ENCODE data around the gene NEK1.
A peak's percentile ranks its signal among the peaks of the same experiment; 100 is the strongest.
"Not testable (repeated sequence)": the region's sequence is repeated elsewhere in the genome, so short reads cannot be mapped to it uniquely, and the experiment has no call there.

Gene NEK1

DNA sequence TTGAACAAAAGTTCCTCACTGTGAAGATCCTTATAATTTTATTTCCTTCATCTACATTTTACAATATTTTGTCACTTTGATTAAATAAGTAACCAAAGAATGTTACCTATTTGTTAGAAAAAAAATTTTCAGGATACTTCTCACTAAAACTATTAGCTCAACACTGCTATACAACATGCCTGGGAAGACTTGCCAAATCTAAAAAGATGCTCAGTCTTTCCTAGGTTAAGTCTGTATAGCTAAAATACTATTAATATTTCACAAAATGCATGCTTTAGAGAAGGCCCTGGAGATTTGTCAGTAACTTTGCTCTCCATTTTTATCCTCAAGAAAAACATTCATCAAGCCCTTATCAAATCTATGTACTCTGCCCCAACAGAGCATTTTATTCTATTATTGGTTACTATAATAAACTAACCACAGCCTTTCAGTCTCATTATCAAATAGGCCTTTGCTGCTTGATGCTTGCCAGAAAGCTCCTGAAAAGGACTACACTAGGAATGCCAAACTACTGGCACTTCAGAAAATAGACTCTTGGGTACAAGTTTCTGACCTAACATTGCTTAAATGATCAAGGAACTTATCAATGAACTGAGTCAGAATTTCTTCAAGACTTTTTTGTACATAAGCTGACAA lies 17.7 kb downstream of the NEK1 start:
- no peak for DNase-seq

DNA sequence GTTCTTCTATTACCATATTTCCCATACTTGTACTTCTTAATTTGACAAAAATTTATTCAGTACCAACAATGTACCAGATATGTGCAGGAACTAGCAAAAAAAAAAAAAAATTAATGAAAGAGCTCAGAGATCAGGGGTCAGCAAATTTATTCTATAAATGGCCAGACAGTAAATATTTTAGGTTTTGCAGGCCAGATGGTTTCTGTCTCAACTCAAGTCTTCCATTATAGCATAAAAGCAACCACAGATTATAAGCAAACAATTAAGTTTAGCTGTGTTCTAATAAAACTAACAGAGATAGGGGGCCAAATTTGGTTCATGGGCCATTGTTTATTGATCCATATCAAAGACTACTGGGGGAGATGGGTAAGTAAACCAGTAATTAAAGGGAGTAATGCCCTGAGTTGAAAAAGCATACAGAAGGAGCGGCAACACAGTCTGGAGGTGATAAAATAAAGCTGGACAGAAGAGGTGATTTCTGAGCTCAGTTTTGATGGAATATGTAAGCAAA lies 19.3 kb downstream of the NEK1 start:
- DNase-seq: no peak

DNA sequence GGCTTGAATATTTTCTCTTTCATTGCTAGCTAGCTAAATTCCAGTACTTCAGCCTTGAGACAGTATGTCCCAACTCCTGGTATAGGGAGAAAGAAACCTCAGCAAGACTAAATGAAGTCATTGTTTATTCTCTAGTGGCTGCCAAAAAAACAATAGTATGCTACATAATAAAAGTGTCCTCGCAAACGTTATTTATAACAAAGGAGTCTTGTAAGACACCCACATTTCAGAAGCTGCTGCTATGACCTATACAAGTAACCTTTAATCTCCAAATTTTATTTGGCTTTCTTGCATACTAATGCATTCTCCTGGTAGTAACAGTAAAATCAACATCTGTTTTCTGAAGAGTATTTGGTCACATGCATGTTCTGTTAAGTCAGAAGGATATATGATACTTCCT lies 28.8 kb downstream of the NEK1 start:
- DNase-seq: no peak

DNA sequence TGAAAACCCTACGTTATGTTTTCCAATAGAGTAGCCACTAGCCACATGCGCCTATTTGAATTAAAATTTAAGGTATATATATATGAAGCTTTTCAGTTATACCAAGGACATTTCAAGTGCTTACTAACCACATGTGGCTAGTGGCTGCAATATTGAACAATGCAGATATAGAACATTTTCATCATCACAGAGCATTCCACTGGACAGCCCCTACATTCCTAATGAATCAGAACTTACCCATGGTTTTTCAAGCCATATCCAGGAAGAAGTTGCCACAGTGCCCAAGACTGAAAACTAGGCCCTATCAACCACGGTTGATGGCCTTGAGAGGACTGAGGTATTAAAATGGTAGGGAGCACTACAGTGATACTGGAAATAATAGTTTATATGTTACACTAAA lies 29.7 kb downstream of the NEK1 start:
- DNase-seq: no peak

DNA sequence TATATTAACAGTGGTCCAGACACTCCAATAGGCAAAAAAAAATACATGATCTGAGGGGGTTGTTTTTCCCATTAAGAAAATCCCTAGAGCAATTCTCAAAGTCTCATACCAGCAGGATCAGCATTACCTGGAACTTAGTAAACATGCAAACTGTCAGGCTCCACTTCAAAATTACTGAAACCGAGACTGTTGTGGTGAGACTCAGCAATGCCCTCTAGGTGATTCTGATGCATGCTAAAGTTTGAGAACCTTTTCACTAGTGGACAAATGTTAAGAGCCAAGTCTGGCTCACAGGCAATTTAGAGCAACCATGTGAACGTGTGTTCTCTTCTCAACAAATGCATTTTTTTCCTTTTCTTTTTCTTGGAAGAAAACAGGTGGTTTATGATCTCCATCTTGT lies 30.2 kb downstream of the NEK1 start:
- no peak for DNase-seq

DNA sequence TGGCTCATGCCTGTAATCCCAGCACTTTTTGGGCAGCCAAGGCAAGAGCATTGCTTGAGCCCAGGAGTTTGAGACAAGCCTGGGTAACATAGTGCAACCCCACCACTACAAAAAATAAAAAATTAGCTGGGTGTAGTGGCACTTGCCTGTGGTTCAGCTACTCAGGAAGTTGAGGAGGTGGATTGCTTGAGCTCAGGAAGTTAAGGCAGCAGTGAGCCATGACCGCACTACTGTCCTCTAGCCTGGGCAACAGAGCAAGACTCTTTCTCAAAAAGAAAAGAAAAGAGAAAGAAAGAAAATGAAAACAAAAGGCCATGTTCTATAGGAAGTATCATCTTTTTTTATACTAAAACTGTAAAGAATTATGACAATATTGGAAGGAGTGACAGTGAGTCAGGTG lies 38.5 kb downstream of the NEK1 start:
- no peak for DNase-seq

DNA sequence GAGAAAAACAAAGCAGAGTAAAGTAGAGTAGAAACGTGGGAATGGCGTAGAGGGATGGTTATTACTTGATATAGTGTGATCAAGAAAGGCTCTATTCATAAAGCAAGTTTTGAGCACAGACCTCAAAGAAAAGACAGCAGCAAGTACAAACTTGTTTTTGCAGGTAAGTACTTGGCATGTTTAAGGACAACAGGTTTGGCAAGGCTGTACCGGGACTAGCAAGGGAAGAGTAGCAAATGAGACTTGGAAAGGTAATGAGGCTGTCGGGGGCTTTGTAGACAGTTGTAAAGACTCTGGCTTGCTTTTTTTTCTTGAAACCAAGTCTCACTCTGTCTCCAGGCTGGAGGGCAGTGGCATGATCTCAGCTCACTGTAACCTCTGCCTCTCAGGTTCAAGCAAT lies 40.9 kb downstream of the NEK1 start:
- DNase-seq: no peak

DNA sequence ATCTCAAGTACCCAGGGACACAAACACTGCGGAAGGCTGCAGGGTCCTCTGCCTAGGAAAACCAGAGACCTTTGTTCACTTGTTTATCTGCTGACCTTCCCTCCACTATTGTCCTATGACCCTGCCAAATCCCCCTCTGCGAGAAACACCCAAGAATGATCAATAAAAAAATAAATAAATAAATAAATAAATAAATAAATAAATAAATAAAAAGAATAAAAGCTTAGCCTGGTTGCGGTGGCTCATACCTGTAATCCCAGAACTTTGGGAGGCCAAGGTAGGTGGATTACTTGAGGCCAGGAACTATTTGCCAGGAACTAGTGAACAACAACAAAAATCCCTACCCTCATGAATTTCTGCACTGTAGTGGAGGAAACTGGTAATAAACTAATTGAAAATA lies 41.4 kb downstream of the NEK1 start:
- DNase-seq: not testable (repeated sequence)

DNA sequence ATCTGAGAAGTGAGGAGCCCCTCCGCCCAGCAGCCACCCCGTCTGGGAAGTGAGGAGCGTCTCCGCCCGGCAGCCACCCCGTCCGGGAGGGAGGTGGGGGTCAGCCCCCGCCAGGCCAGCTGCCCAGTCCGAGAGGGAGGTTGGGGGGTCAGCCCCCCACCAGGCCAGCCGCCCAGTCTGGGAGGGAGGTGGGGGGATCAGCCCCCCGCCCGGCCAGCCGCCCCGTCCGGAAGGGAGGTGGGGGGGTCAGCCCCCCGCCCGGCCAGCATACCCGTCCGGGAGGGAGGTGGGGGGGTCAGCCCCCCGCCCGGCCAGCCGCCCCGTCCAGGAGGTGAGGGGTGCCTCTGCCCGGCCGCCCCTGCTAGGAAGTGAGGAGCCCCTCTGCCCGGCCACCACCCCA lies 42.1 kb downstream of the NEK1 start:
- DNase-seq: not testable (repeated sequence)

DNA sequence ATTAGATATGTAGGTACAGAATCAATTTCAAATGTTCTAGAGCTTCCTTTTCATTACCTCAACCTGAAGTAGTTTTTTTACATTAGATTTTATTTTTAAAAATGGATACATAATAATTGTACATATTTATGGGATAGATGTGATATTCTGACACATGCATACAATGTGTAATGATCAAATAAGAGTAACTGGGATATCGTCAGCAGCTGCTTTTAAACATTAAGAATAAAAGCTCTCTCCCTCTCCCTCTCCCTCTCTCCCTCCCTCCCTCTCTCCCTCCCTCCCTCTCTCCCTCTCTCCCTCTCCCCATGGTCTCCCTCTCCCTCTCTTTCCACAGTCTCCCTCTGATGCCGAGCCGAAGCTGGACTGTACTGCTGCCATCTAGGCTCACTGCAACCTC lies 43.2 kb downstream of the NEK1 start:
- DNase-seq: not testable (repeated sequence)

DNA sequence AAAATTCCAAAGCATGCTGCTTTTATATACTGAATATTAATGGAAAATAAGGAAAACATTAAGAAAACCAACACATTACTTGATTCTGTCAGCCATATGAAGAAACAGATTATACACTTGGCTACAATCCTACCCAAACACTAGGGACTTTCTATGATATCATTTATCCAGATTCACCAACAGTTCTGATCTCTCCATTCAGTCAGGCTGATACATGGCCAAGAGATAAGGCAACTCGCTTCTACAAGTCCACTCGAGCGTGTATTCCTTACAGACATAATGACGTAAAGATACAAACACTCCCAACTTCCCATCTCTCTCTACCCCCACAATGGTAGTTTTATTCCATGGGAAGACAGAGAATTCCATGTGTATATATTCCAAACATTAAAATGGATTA lies 44.5 kb downstream of the NEK1 start:
- no peak for DNase-seq

DNA sequence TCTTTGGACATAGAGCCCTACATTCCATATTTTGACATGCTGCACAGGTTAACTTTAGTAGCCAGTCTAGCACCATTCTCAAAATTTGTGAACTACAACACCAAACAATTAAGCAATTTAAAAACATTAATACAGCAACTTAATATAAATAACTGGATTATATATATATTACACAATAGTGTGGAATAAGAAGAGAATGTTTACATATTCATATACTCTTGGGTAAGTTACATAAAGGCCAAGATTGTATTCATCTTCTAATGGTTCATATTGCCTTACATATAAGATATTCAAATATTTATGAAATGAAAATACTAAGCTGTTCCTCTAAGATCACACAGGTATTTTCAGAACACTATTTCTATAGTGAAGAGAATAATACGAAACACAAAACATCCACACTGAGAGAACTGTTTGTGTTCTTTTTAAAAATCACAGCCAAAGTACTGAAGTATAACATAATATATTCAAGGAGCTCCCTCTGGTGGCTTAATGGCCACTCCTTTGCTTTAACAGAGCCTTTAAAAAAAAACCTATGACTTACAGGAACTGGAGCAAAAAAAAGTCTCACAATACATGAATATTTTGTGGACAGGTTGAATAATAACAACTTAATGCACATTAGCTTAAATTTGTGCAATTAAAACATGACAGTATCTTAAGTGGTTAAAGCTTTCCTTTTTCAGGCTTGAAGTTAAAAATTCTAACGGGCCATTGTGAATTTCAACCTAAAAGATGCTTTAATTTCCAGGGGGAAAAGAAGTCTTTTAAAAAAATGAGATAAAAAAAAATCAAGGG lies 46.2 kb downstream of the NEK1 start:
- DNase-seq: peak; percentile 13

DNA sequence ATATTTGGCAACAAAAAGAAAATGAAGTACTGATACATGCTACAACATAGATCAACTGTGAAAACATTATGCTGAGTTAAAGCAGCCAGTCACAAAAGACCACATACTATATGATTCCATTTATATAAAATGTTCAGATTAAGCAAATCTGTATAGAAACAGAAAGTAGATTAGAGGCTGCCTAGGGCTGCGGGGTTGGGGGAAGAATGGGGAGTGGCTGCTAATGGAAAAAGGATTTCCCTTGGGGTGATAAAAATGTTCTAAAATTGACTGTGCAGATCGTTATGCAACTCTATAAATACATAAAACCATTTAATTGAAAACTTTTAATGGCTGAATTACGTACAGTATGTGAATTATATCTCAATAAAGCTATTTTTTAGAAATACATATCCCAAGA lies 46.8 kb downstream of the NEK1 start:
- no peak for DNase-seq

DNA sequence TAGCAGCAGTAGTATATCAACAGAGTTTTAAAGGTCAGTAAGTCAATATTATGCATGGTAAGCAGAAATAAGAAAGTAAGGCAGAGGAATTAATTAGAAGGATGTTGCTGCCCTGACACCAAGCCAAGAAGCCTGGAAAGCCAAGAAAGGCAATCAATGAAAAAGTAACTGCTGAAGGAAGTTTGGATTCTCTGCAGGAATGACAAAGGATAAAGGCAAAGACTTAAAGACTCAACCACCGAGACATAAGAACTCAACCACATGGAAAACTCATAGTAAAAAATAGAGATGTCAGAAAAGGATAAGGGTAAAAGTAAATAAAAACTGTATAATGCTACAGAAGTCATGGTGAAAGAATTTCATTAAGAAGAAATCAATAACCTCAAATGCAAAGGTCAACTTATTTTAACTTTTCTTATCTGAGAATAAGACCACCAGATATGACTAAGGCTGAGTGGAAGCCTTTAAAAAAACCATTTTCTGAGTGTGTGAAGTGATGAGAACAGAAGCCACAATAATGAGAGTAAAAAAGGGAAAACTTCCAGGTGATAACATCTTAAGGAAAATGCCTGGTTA lies 55.2 kb downstream of the NEK1 start:
- DNase-seq: no peak

DNA sequence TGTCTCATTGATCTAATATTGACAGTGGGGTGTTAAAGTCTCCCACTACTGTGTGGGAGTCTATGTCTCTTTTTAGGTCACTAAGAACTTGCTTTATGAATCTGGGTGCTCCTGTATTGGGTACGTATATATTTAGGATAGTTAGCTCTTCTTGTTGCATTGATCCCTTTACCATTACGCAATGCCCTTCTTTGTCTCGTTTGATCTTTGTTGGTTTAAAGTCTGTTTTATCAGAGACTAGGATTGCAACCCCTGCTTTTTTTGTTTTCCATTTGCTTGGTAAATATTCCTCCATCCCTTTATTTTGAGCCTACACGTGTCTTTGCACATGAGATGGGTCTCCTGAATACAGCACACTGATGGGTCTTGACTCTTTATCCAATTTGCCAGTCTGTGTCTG lies 65.8 kb downstream of the NEK1 start:
- not testable (repeated sequence) for DNase-seq

DNA sequence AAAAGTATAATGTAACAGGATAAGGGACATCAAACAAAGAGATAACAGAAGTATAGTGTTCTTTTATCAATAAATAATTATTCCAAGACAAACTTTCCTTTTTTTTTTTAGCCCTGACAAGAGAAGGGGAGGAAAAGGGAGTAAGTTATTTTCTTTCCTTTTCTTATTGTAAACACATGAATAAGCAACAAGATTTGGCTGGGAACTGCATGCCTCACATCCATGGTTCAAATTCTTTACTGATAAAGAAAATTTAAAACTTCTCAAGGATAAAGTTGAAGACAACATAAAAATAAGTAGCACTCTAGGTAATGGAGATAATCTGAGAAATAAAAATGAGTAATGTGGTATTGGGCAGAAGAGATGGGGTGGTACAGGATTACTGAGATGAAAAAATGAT lies 71.6 kb downstream of the NEK1 start:
- DNase-seq: no peak

DNA sequence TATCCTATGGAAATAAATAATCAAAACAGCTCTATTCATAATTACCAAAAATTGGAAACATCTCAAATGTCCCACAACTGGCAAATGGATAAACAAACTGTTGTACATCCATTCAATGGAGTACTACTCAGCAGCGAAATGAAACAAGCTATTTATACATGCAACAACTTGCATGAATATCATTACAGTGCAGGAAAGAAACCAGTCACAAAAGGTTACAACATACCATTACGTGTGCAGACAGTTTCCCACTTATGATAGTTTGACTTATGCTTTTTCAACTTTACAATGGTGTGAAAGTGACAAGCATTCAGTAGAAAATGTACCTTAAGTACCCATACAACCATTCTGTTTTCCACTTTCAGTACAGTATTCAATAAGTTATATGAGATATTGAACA lies 82.3 kb downstream of the NEK1 start:
- DNase-seq: no peak

DNA sequence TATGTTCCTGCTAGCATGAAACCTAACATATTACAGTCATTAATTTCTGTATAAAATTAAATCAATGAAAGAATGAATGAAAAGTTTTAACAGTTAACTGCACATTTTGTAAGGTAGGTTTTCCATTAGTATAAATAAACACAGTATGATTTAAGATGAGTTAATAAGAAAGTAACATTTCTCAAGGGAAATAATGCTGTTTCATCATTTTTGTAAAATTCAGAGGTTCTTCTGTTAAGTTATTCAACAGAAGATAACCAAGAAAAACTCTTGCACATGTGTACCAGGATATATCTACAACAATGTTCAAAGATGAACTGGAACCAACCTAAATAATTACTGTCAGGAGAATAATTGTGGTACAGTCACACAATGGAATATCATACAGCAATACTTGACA lies 88.6 kb downstream of the NEK1 start:
- no peak for DNase-seq

DNA sequence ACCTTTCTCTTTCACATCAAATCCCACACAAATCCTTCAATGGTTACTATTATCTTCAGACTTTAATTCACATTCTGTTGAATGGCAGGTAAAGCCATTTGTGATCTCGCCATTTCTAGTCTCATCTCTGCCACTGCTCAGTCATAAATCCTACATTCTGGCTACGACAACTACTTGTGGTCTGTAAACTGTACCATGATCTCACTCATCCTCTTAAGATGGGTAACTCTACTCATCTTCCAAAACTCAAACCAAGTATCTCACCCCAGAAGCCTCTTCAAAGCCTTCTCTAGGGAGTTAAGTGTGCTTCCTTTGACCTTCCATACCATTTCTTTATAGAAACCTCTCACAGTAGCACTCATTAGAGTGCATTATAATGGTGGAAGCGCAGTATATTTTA lies 101.8 kb downstream of the NEK1 start:
- DNase-seq: no peak

DNA sequence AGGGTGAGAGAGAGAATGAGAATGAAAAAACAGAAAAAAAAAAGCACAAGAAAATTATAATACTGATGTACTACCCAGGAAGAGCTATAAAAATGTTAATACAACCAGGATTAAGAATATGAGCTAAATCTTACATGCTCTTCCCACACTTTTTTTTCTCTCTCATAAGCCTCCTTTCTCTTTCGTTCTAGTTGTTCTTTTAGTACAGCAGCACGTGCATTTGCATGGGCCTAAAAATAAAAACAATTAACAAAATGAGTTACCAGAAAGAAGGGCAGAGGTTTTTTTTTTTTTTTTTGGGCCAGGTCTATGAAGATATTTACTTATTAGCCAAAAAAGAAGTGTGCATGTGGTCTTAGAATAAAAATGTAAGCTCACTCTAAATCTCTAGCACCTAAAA lies 105.5 kb downstream of the NEK1 start:
- no peak for DNase-seq

DNA sequence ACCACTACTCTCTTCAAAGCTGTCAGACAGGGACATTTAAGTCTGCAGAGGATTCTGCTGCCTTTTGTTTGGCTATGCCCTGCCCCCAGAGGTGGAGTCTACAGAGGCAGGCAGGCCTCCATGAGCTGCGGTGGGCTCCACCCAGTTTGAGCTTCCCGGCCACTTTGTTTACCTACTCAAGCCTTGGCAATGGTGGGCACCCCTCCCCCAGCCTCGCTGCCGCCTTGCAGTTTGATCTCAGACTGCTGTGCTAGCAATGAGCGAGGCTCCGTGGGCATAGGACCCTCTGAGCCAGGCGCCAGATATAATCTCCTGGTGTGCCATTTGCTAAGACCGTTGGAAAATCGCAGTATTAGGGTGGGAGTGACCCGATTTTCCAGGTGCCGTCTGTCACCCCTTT lies 112.5 kb downstream of the NEK1 start:
- DNase-seq: not testable (repeated sequence)

DNA sequence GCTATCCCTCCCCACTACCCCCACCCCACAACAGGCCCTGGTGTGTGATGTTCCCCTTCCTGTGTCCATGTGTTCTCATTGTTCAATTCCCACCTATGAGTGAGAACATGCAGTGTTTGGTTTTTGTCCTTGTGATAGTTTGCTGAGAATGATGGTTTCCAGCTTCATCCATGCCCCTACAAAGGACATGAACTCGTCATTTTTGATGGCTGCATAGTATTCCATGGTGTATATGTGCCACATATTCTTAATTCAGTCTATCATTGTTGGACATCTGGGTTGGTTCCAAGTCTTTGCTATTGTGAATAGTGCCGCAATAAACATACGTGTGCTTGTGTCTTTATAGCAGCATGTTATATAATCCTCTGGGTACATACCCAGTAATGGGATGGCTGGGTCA lies 118.1 kb downstream of the NEK1 start:
- DNase-seq: not testable (repeated sequence)

DNA sequence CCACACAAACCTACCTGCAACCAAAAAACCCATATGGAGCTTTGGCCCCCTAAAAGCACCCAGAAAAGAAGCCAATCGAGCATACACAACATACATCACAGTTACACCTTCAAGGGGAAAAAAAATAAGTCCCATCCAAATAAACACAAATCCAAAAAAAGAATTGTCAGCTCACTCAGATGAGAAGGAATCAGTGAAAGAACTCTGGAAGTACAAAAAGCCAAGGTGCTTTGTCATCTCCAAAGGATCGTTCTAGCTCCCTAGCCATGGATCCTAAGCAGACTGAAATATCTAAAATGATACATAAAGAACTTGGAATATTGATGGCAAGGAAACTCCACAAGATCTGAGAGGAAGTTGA lies 119.2 kb downstream of the NEK1 start:
- DNase-seq: no peak

DNA sequence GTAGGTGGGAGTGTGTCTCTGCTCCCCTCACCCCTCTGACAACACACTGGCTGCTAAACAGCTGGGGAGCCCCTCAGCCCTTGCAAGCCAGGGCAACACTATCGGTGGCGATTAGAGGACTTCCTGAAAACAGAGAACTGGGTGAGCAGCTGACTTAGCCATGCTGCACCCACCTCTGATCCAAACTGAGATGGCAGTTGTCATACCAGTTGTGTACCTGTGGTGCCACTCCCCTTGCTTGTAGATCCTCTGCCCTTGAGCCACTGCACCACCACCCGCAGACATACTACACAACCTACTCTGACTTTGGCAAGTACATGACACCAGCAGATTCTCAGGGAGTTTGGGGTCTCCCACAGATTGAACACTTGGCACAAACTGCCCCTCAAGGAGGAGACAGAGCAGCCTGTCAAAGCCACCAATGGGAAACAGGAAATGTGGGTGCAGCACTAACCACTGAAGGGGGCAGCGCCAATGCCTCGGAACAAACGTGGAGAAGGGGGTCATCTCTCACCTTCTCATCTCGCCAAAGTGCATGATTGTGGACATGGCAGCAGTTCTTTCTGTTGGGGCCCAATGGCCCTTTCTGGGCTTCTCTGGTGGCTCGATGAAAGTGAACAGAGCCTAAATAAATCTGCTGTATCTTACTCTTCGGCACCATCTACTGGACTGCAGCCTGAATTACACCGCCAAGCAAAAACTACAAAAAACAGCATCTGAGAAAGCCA lies 119.8 kb downstream of the NEK1 start:
- DNase-seq: peak; percentile 17

Data from central memory CD4-positive, alpha-beta T cell (primary cell).